Peyer's patch (tissue), 4 donors: Measurements from ENCODE around the gene ZNF77. TPM values are rescaled to one million over a fixed set of nuclear protein-coding genes. Genes with fewer than 3 reads are reported as not detected.
A peak's percentile ranks its signal among the peaks of the same experiment; 100 is the strongest.

ENCODE experiments used
- DNase-seq, 3 donors: peaks; one replicate each; pipeline ENCODE4 v3.0.0-alpha.2; 2017 to 2019
- H3K27ac ChIP-seq, 4 donors: fragments of 200-600 bp; sonication (generic); one replicate each; pipeline ENCODE4 v1.5.1; 2016 to 2019
- H3K27me3 ChIP-seq, 2 donors: fragments of 200-600 bp; sonication (generic); one replicate each; pipeline ENCODE4 v1.5.1; 2019
- H3K36me3 ChIP-seq, 3 donors: fragments of 200-600 bp; sonication (generic); one replicate each; pipeline ENCODE4 v1.5.1; 2016 to 2019
- H3K4me1 ChIP-seq, 4 donors: fragments of 200-600 bp; sonication (generic); one replicate each; pipeline ENCODE4 v1.5.1; 2016 to 2019
- H3K4me3 ChIP-seq, 4 donors: fragments of 200-600 bp; sonication (generic); 1 replicate in 3 of 4; 2 replicates in 1 of 4; pipeline ENCODE4 v1.5.1; 2016 to 2019; ENCODE audit warnings: mild to moderate bottlenecking in 1 of 4
- H3K9me3 ChIP-seq, 4 donors: fragments of 200-600 bp; sonication (generic); one replicate each; pipeline ENCODE4 v1.5.1; 2016 to 2019; ENCODE audit warnings: mild to moderate bottlenecking in 1 of 4
- CTCF ChIP-seq, 6 experiments: fragments of 450-650 bp in 4 of 6; fragments of 200-600 bp in 2 of 6; sonication (generic) in 1 of 6; IDR thresholded peaks; one replicate each; pipeline ENCODE4 v1.5.1; 2017 to 2019; ENCODE audit warnings: antibody characterized with exemption in 6 of 6, mild to moderate bottlenecking in 3 of 6, moderate library complexity in 1 of 6
- POLR2A ChIP-seq, 2 donors: fragments of 450-650 bp; IDR thresholded peaks; one replicate each; pipeline ENCODE4 v1.5.1; 2017; ENCODE audit warnings: antibody characterized with exemption in 2 of 2, mild to moderate bottlenecking in 2 of 2, moderate library complexity in 2 of 2
- total RNA-seq, 4 donors: library from RNA; depleted of rRNA; stranded (reverse); fragments of >200 nt; gene quantifications; one replicate each; pipeline ENCODE4 v1.1.0, GENCODE V29; 2016

The ZNF77 gene
- total RNA-seq, 4 donors from 2014 or later = 3.7 to 7.5 (median 5.6) TPM

- Histone ChIP-seq H3K4me1 (peaks cover 0 to 43% (median 12%) of the 10 kb centered on the region in 4 donors), H3K4me3 (peak within 1 kb of the TSS; percentile 17 to 57 (median 50)), H3K27ac (peak within 1 kb of the TSS in 3 of 4 donors; percentile 16 to 49 (median 29)), H3K9me3 (no peaks in the 10 kb centered on the region), H3K27me3 (no peaks in the 10 kb centered on the region), H3K36me3 (no peaks in the 10 kb centered on the region)
- TF ChIP-seq CTCF (IDR thresholded peaks at IDR 0.05) = no peak
- TF ChIP-seq POLR2A (IDR thresholded peaks at IDR 0.05) = no peak
- peak; percentile 90 to 98 (median 97) for DNase-seq
Observed at GRCh38 chr19:2977001-2977745, 32.4 kb upstream of the ZNF77 start, which contains the start of gene TLE6. Gene TLE6, plus strand, starts transcription at chr19:2977564. Its CDS starts 670 bp downstream, at chr19:2978234.

GRCh38 chr19:2976609-2977000 lies 31.8 kb upstream of the ZNF77 start:
- H3K27ac ChIP-seq = peak overlapping the region in 1 of 4 donors; percentile 49
- peak overlapping the region; percentile 17 to 57 (median 50) for H3K4me3 ChIP-seq
- peaks cover 0 to 43% (median 12%) of the 10 kb centered on the region in 4 donors for H3K4me1 ChIP-seq
- no peaks in the 10 kb centered on the region for H3K36me3 ChIP-seq
- H3K27me3 ChIP-seq = no peaks in the 10 kb centered on the region
- H3K9me3 ChIP-seq = no peaks in the 10 kb centered on the region
- TF ChIP-seq POLR2A (IDR thresholded peaks at IDR 0.05) (no peak), CTCF (IDR thresholded peaks at IDR 0.05) (no peak)
- DNase-seq = no peak

- Histone ChIP-seq H3K27me3 (no peaks in the 10 kb centered on the region), H3K9me3 (no peaks in the 10 kb centered on the region), H3K36me3 (no peaks in the 10 kb centered on the region), H3K4me3 (no peak overlapping the region), H3K4me1 (peaks cover 0 to 43% (median 12%) of the 10 kb centered on the region in 4 donors), H3K27ac (peak overlapping the region in 2 of 4 donors; percentile 5 to 78)
- no peak for TF ChIP-seq CTCF (IDR thresholded peaks at IDR 0.05)
- no peak for TF ChIP-seq POLR2A (IDR thresholded peaks at IDR 0.05)
- peak in 1 of 3 donors; percentile 52 for DNase-seq
Observed at GRCh38 chr19:2974342-2975041, 29.7 kb upstream of the ZNF77 start.

- Histone ChIP-seq H3K9me3 (no peaks in the 10 kb centered on the region), H3K27me3 (no peaks in the 10 kb centered on the region), H3K4me1 (peaks cover 0 to 51% (median 14%) of the 10 kb centered on the region in 4 donors), H3K36me3 (no peaks in the 10 kb centered on the region), H3K4me3 (no peak overlapping the region), H3K27ac (peak overlapping the region in 3 of 4 donors; percentile 17 to 78 (median 47))
- no peak for TF ChIP-seq CTCF (IDR thresholded peaks at IDR 0.05)
- no peak for TF ChIP-seq POLR2A (IDR thresholded peaks at IDR 0.05)
- no peak for DNase-seq
Observed at GRCh38 chr19:2973229-2973628, 28.5 kb upstream of the ZNF77 start.

GRCh38 chr19:2970201-2970835 lies 25.5 kb upstream of the ZNF77 start:
- Histone ChIP-seq H3K9me3 (no peaks in the 10 kb centered on the region), H3K4me1 (peaks cover 0 to 25% (median 2%) of the 10 kb centered on the region in 4 donors), H3K4me3 (no peak overlapping the region), H3K27me3 (no peaks in the 10 kb centered on the region), H3K36me3 (no peaks in the 10 kb centered on the region), H3K27ac (peak overlapping the region in 2 of 4 donors; percentile 6 to 78)
- TF ChIP-seq POLR2A (IDR thresholded peaks at IDR 0.05) (no peak), CTCF (IDR thresholded peaks at IDR 0.05) (no peak)
- DNase-seq = no peak
